Esophagus squamous epithelium (tissue), 4 donors: Measurements from ENCODE around the gene TAF3.

Experiments
- CTCF ChIP-seq, 6 experiments: fragments of 450-650 bp in 4 of 6; fragments of 200-600 bp in 2 of 6; sonication (generic) in 2 of 6; IDR thresholded peaks; one replicate each; pipeline ENCODE4 v1.5.1; 2016 to 2019; ENCODE audit warnings: antibody characterized with exemption in 6 of 6, mild to moderate bottlenecking in 4 of 6, moderate library complexity in 4 of 6
- POLR2A ChIP-seq, 4 donors: fragments of 450-650 bp; IDR thresholded peaks; one replicate each; pipeline ENCODE4 v1.6.1; 2017; ENCODE audit warnings: antibody characterized with exemption in 4 of 4, mild to moderate bottlenecking in 4 of 4, moderate library complexity in 3 of 4

- TF ChIP-seq CTCF (IDR thresholded peaks at IDR 0.05) = no peak
- no peak for TF ChIP-seq POLR2A (IDR thresholded peaks at IDR 0.05)
Measured at GRCh38 chr10:8023851-8024250, 205.5 kb downstream of the TAF3 start.
